Vagina (tissue), 2 donors: Measurements from ENCODE around the gene RFTN1.

Experiments
- POLR2A ChIP-seq, 2 donors: fragments of 450-650 bp; IDR thresholded peaks; one replicate each; pipeline ENCODE4 v1.6.1; 2017; ENCODE audit warnings: antibody characterized with exemption in 2 of 2, mild to moderate bottlenecking in 2 of 2, moderate library complexity in 2 of 2
- POLR2AphosphoS5 ChIP-seq, 2 donors: sonication (generic); formaldehyde crosslinking; IDR thresholded peaks; one replicate each; pipeline ENCODE4 v1.9.0; 2017; ENCODE audit warnings: antibody characterized with exemption in 2 of 2, mild to moderate bottlenecking in 2 of 2, low read depth in 1 of 2; ENCODE audit not compliant: insufficient read depth in 1 of 2
- TF ChIP-seq, protein P1 (sequence below), 3 experiments: fragments of 450-650 bp in 2 of 3; fragments of 200-600 bp in 1 of 3; sonication (generic) in 1 of 3; IDR thresholded peaks; one replicate each; pipeline ENCODE4 v1.5.1; 2017 to 2019; ENCODE audit warnings: antibody characterized with exemption in 3 of 3, mild to moderate bottlenecking in 2 of 3, moderate library complexity in 2 of 3

DNA sequence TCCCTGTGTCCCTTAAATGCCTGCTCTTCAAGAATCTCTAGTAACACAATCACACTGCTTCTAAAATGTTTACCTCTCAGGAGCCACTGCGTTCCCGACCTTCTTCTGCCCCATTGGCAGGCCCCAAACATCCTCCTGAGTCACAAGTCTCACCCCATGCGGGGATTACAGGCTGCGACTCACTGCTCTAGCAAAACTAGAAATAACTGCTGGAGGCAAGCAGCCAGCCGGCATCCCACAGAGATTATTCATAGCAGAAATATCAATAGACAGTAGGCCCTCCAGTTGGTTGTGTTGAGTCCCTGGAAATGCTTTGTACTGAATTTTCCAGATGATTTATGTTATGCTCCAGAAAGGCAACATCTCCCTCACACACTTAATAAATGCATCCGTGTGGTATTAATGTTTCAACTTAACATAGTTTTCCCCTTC is 64.8 kb downstream of the RFTN1 start:
- TF ChIP-seq, protein P1, sequence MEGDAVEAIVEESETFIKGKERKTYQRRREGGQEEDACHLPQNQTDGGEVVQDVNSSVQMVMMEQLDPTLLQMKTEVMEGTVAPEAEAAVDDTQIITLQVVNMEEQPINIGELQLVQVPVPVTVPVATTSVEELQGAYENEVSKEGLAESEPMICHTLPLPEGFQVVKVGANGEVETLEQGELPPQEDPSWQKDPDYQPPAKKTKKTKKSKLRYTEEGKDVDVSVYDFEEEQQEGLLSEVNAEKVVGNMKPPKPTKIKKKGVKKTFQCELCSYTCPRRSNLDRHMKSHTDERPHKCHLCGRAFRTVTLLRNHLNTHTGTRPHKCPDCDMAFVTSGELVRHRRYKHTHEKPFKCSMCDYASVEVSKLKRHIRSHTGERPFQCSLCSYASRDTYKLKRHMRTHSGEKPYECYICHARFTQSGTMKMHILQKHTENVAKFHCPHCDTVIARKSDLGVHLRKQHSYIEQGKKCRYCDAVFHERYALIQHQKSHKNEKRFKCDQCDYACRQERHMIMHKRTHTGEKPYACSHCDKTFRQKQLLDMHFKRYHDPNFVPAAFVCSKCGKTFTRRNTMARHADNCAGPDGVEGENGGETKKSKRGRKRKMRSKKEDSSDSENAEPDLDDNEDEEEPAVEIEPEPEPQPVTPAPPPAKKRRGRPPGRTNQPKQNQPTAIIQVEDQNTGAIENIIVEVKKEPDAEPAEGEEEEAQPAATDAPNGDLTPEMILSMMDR (IDR thresholded peaks at IDR 0.05): no peak
- TF ChIP-seq POLR2A (IDR thresholded peaks at IDR 0.05) (no peak), POLR2AphosphoS5 (IDR thresholded peaks at IDR 0.05; ENCODE audit: insufficient read depth in 1 of 2, low read depth in 1 of 2) (no peak)
